H9 (cell line): Measurements from ENCODE around the gene JMJD1C. TPM values are rescaled to one million over a fixed set of nuclear protein-coding genes. Genes with fewer than 3 reads are reported as not detected.

Source experiments
- DNase-seq: peaks from one replicate; pipeline ENCODE4 v3.0.0-alpha.2; 2017
- H2AFZ ChIP-seq: one replicate; pipeline ENCODE4 v1.6.1; 2013; ENCODE audit warnings: mild to moderate bottlenecking, low read length, control low read depth, moderate library complexity
- H2AK5ac ChIP-seq: 2 replicates; pipeline ENCODE4 v1.6.1; 2013; ENCODE audit warnings: low read length, control low read depth, mixed read lengths; ENCODE audit not compliant: insufficient read length
- H2BK120ac ChIP-seq: one replicate; pipeline ENCODE4 v1.6.1; 2013; ENCODE audit warnings: low read depth, mild to moderate bottlenecking, low read length, control low read depth, inconsistent platforms; ENCODE audit not compliant: poor library complexity, severe bottlenecking
- H2BK12ac ChIP-seq: 2 replicates; pipeline ENCODE4 v1.6.1; 2013; ENCODE audit warnings: low read length, control low read depth, mixed read lengths, low read depth; ENCODE audit not compliant: insufficient read length
- H2BK15ac ChIP-seq: 2 replicates; pipeline ENCODE4 v1.6.1; 2013; ENCODE audit warnings: low read depth, low read length, control low read depth
- H2BK20ac ChIP-seq: one replicate; pipeline ENCODE4 v1.6.1; 2013; ENCODE audit warnings: low read depth, mild to moderate bottlenecking, low read length, control low read depth, inconsistent platforms; ENCODE audit not compliant: poor library complexity, severe bottlenecking
- H2BK5ac ChIP-seq: 2 replicates; pipeline ENCODE4 v1.6.1; 2013; ENCODE audit warnings: low read length, control low read depth, mixed read lengths; ENCODE audit not compliant: insufficient read length
- H3K14ac ChIP-seq: 2 replicates; pipeline ENCODE4 v1.6.1; 2013; ENCODE audit warnings: low read length, control low read depth; ENCODE audit not compliant: insufficient read depth
- H3K18ac ChIP-seq: 2 replicates; pipeline ENCODE4 v1.6.1; 2013; ENCODE audit warnings: low read depth, mild to moderate bottlenecking, mixed read lengths, low read length, control low read depth; ENCODE audit not compliant: insufficient read length
- H3K23ac ChIP-seq: 2 replicates; pipeline ENCODE4 v1.6.1; 2013; ENCODE audit warnings: low read length, control low read depth, mixed read lengths, low read depth; ENCODE audit not compliant: insufficient read length
- H3K23me2 ChIP-seq: 2 replicates; pipeline ENCODE4 v1.6.1; 2013; ENCODE audit warnings: low read depth, mild to moderate bottlenecking, mixed read lengths, low read length, control low read depth; ENCODE audit not compliant: insufficient read length, poor library complexity, severe bottlenecking
- H3K27ac ChIP-seq: 2 replicates; pipeline ENCODE4 v1.5.1; 2013; ENCODE audit warnings: low read length, control low read depth, mixed read lengths, low read depth; ENCODE audit not compliant: insufficient read length
- H3K27me3 ChIP-seq: 2 replicates; pipeline ENCODE4 v1.6.1; 2013; ENCODE audit warnings: low read length, control low read depth, inconsistent platforms; ENCODE audit not compliant: insufficient read depth
- H3K4ac ChIP-seq: 2 replicates; pipeline ENCODE4 v1.6.1; 2013; ENCODE audit warnings: low read depth, mild to moderate bottlenecking, control low read depth, inconsistent platforms, low read length, moderate library complexity
- H3K4me1 ChIP-seq: 2 replicates; pipeline ENCODE4 v1.6.1; 2013; ENCODE audit warnings: low read length, control low read depth, inconsistent platforms; ENCODE audit not compliant: insufficient read depth
- H3K4me2 ChIP-seq: 2 replicates; pipeline ENCODE4 v1.6.1; 2013; ENCODE audit warnings: low read length, control low read depth, mixed read lengths; ENCODE audit not compliant: insufficient read length, insufficient read depth
- H3K56ac ChIP-seq: 2 replicates; pipeline ENCODE4 v1.6.1; 2013; ENCODE audit warnings: low read depth, mild to moderate bottlenecking, mixed read lengths, low read length, control low read depth; ENCODE audit not compliant: insufficient read length
- H3K79me1 ChIP-seq: 2 replicates; pipeline ENCODE4 v1.6.1; 2013; ENCODE audit warnings: low read depth, mild to moderate bottlenecking, moderate library complexity, low read length, control low read depth, inconsistent platforms; ENCODE audit not compliant: insufficient read depth, poor library complexity, severe bottlenecking
- H3K79me2 ChIP-seq: 2 replicates; pipeline ENCODE4 v1.6.1; 2013; ENCODE audit warnings: low read length, control low read depth, inconsistent platforms; ENCODE audit not compliant: insufficient read depth
- H3K9ac ChIP-seq: 2 replicates; pipeline ENCODE4 v1.6.1; 2013; ENCODE audit warnings: low read length, control low read depth, mixed read lengths; ENCODE audit not compliant: insufficient read length; ENCODE audit errors: extremely low read depth
- H3K9me3 ChIP-seq: one replicate; pipeline ENCODE4 v1.6.1; 2013; ENCODE audit warnings: low read depth, low read length, inconsistent platforms; ENCODE audit not compliant: control insufficient read depth
- H3T11ph ChIP-seq: one replicate; pipeline ENCODE4 v1.6.1; 2013; ENCODE audit warnings: mild to moderate bottlenecking, low read length, control low read depth, inconsistent platforms
- H4K20me1 ChIP-seq: one replicate; pipeline ENCODE4 v1.6.1; 2013; ENCODE audit not compliant: control insufficient read depth, insufficient read length, insufficient read depth
- H4K5ac ChIP-seq: 2 replicates; pipeline ENCODE4 v1.6.1; 2013; ENCODE audit warnings: low read depth, mild to moderate bottlenecking, mixed read lengths, low read length, control low read depth; ENCODE audit not compliant: insufficient read length
- H4K8ac ChIP-seq: replicated peaks from 2 replicates; pipeline ENCODE4 v1.6.1; 2013; ENCODE audit warnings: low read length, control low read depth, mixed read lengths, low read depth; ENCODE audit not compliant: insufficient read length
- H4K91ac ChIP-seq: 2 replicates; pipeline ENCODE4 v1.6.1; 2013; ENCODE audit warnings: low read depth, mild to moderate bottlenecking, moderate library complexity, mixed read lengths, low read length, control low read depth; ENCODE audit not compliant: insufficient read length
- H3K27ac Mint-ChIP-seq, 3 experiments: 2 replicates in 2 of 3; 3 replicates in 1 of 3; pipeline ENCODE4 v1.8.0; 2020 to 2021; ENCODE audit warnings: mixed read lengths in 3 of 3, mild to moderate bottlenecking in 1 of 3, moderate library complexity in 1 of 3
- H3K27me3 Mint-ChIP-seq: 2 replicates; pipeline ENCODE4 v1.8.0; 2021; ENCODE audit warnings: low read depth, mild to moderate bottlenecking, moderate library complexity, mixed read lengths
- H3K36me3 Mint-ChIP-seq, 3 experiments: 2 replicates in 2 of 3; 3 replicates in 1 of 3; pipeline ENCODE4 v1.8.0; 2020 to 2021; ENCODE audit warnings: low read depth in 3 of 3, mixed read lengths in 3 of 3; ENCODE audit not compliant: insufficient read depth in 1 of 3
- H3K4me1 Mint-ChIP-seq, 2 experiments: 2 replicates each; pipeline ENCODE4 v1.8.0; 2020; ENCODE audit warnings: mixed read lengths in 2 of 2
- H3K4me3 Mint-ChIP-seq, 2 experiments: 2 replicates in 1 of 2; 3 replicates in 1 of 2; pipeline ENCODE4 v1.8.0; 2020 to 2021; ENCODE audit warnings: mild to moderate bottlenecking in 2 of 2, mixed read lengths in 2 of 2, moderate library complexity in 1 of 2
- H3K9me3 Mint-ChIP-seq, 2 experiments: 2 replicates in 1 of 2; 3 replicates in 1 of 2; pipeline ENCODE4 v1.8.0; 2020; ENCODE audit warnings: mild to moderate bottlenecking in 2 of 2, mixed read lengths in 2 of 2, moderate library complexity in 1 of 2
- WGBS: extraction: QIAGEN DNeasy Blood & Tissue Kit; methylation state at CpG from one replicate; pipeline ENCODE4 v1.1.7; 2013; ENCODE audit warnings: missing lambda C conversion rate, low lambda C conversion rate, mixed read lengths; ENCODE audit not compliant: insufficient read length; ENCODE audit errors: extremely low coverage; 5-methylcytosine and 5-hydroxymethylcytosine counted together
- total RNA-seq: library from RNA; stranded (reverse); gene quantifications from 2 replicates; pipeline ENCODE4 v1.2.1, GENCODE V29; 2021
- TF ChIP-seq, protein P1 (sequence below): fragments of 200-600 bp; sonication (generic); conservative IDR thresholded peaks from 3 replicates; pipeline ENCODE4 v1.8.0; 2021; ENCODE audit warnings: antibody characterized with exemption, mild to moderate bottlenecking

JMJD1C gene
- total RNA-seq, 1 experiment from 2014 or later = 200 TPM

DNA sequence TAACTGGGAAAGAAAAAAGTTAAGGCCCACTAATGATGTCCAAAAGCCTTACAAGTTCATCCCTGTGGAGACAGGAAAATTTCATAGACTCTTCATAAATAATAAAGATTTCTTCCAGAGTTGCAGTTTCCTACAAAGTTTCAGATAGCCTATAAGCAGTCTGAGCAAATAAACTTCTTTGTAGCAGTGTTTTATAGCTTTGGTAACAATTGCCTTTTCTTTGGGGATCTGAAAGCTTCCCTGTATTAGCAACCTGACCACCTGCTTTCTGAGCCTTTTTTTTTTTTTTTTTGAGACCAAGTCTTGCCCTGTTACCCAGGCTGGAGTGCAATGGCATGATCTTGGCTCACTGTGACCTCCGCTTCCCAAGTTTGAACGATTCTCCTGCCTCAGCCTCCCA, 182.7 kb downstream of the JMJD1C start:
- Mint-ChIP-seq H3K9me3 (no peaks in the 10 kb centered on the region), H3K4me3 (no peak overlapping the region), H3K36me3 (no peaks in the 10 kb centered on the region; a peak in 1 of 7 replicates), H3K27me3 (no peaks in the 10 kb centered on the region; the same call in 1 of the 2 replicates), H3K27ac (no peak overlapping the region), H3K4me1 (peaks cover 24 to 36% of the 10 kb centered on the region in 2 experiments)
- H3K27me3 ChIP-seq = no peaks in the 10 kb centered on the region
- no CpG with 5 or more reads among the region's 2 CpGs for WGBS
- H3K79me2 ChIP-seq = peaks cover 1% of the 10 kb centered on the region; the same call in 1 of the 2 replicates
- H3K4me2 ChIP-seq = no peak overlapping the region
- no peak overlapping the region for H3K9ac ChIP-seq
- TF ChIP-seq, protein P1, sequence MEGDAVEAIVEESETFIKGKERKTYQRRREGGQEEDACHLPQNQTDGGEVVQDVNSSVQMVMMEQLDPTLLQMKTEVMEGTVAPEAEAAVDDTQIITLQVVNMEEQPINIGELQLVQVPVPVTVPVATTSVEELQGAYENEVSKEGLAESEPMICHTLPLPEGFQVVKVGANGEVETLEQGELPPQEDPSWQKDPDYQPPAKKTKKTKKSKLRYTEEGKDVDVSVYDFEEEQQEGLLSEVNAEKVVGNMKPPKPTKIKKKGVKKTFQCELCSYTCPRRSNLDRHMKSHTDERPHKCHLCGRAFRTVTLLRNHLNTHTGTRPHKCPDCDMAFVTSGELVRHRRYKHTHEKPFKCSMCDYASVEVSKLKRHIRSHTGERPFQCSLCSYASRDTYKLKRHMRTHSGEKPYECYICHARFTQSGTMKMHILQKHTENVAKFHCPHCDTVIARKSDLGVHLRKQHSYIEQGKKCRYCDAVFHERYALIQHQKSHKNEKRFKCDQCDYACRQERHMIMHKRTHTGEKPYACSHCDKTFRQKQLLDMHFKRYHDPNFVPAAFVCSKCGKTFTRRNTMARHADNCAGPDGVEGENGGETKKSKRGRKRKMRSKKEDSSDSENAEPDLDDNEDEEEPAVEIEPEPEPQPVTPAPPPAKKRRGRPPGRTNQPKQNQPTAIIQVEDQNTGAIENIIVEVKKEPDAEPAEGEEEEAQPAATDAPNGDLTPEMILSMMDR = no peak
- no peaks in the 10 kb centered on the region for H3K79me1 ChIP-seq
- H3K56ac ChIP-seq = no peak overlapping the region
- no peak for DNase-seq
- H3K14ac ChIP-seq = no peak overlapping the region
- no peak overlapping the region for H3K27ac ChIP-seq
- no peak overlapping the region for H4K91ac ChIP-seq
- no peak overlapping the region for H2BK120ac ChIP-seq
- no peak overlapping the region for H2BK15ac ChIP-seq
- no peak overlapping the region for H3T11ph ChIP-seq
- H3K23ac ChIP-seq = no peak overlapping the region
- peaks cover 2% of the 10 kb centered on the region; the same call in 1 of the 2 replicates for H3K4me1 ChIP-seq
- no peaks in the 10 kb centered on the region for H3K23me2 ChIP-seq
- no peak overlapping the region for H2AFZ ChIP-seq
- H2BK5ac ChIP-seq = no peak overlapping the region
- no peaks in the 10 kb centered on the region for H4K20me1 ChIP-seq
- no peak overlapping the region for H4K5ac ChIP-seq
- H2BK20ac ChIP-seq = no peak overlapping the region
- no peak overlapping the region for H3K4ac ChIP-seq
- H2AK5ac ChIP-seq = no peak overlapping the region
- H3K9me3 ChIP-seq = no peaks in the 10 kb centered on the region
- no peak overlapping the region for H4K8ac ChIP-seq
- H2BK12ac ChIP-seq = no peak overlapping the region
- H3K18ac ChIP-seq = no peak overlapping the region
